HG02870 (cell line): ENCODE results near the gene NDUFA13.

ENCODE experiments used
- ATAC-seq: cut with Tn5 transposase; IDR thresholded peaks from one replicate; pipeline ENCODE4 v1.9.1; 2021; ENCODE audit warnings: mild to moderate bottlenecking, moderate library complexity; ENCODE audit not compliant: unreplicated experiment

NDUFA13 gene

DNA sequence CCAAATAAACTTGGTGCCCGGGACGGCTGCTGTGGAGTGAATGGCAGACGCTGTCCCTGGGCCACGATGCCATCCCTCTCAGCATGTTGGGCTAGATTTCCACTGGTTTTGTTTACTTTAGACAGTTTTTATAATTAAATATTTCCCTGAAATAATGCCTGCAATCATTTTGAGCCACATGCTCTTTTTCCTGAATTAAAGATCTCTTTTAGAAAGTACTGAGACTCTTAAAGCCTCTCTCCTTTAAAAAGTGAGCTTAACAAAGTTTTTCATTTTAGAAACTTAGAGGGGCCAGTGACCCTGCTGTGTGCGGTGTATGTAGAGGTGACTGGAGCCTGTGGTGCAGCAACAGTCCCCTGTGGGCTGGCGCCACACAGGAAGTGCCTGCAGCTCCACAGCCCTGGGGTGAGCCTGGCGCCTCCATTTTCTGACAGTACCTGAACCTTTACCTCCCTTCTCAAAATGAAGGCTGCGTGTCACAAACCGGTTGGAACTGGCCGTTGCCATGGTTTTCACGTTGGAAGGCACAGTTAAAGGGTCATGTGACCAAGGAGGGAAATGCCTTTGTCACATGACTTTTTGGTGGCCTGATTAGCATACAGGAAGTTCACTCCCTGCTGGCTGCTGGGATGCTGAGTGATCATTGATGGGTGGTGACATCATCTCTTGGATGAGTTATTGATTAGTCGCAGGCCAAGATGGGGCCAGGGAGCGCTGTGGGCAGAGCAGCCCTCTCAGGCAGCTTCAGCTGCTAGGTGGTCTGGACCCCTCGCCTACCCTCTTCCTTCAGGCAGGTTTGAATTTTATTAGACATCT, 26.9 kb upstream of the NDUFA13 start:
- no peak for ATAC-seq

DNA sequence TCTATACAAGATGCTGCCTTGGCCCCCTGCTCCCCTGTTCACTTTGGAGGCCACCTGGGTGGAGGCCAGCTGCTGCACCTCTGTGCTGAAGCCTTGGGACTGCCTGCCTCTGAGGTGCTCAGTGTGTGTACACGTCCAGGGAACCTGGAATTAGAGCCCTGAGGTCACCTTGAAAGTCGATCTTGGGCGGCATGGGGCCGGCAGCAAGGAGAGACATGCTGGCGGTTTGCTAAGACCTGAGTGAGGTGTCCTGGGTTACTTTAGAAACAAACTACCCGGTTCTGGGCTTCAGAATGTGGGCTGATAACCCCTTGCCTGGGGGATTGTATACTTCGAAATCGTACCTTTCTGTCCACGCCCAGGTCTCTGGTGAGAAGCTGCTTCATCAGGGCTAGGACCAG, 26.2 kb upstream of the NDUFA13 start:
- ATAC-seq: no peak

- no peak for ATAC-seq
Observed at GRCh38 chr19:19490214-19490968, 25.6 kb upstream of the NDUFA13 start.

- ATAC-seq: no peak
Observed at GRCh38 chr19:19491321-19492025, 24.6 kb upstream of the NDUFA13 start.

DNA sequence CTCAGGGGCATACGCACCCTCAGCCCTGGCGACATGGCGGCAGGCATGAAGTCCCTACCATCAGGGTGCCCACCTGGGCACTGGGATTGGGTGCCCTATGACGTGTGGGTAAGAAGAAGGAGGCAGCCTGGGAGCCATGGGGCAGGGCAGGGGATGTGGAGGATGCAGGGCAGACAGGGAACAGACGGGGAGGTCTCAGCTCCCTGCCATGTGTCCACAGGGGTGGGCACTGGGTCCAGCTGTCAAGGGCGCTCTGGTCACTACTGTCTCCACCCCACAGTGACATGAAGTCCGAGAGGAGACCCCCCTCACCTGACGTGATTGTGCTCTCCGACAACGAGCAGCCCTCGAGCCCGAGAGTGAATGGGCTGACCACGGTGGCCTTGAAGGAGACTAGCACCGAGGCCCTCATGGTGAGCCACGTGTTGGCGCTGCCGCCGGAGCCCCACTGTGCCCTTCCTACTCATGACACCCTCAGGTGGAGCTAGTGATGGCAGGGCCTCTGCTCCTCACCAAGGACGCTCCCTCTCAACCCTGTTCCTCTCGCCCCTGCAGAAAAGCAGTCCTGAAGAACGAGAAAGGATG, 23.9 kb upstream of the NDUFA13 start:
- ATAC-seq: no peak

DNA sequence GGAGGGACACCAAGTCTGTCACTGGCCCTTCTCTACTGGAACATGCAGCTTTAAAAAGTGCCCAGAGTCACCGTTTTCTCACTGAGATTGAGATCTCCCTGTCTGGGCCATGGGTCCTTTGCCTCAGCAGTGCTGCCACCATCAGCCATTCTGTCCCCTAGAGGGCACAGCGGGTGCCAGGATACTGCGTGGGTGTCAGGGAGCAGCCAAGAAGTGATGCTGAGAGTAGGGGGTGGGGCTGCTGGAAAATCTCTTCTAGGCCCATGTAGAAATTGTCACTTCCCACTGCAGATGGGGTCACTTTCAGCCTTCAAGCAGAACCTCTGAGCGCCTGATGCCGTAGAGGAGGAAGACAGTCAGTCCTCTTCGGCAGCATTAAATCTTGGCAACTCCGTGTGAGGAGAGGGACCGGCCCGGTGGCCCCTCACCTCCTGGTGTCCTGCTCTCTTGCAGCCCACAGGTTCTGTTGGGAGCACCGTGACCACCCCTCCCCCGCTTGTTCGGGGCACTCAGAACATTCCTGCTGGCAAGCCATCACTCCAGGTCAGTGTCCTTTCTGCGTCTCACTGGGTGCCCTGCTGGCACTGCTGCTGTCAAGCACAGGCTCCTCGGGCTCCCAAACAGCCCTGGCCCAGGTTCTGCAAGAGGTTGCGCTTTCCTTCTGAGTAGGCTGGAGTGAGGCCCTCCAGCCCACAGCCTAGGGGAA, 22.0 kb upstream of the NDUFA13 start:
- no peak for ATAC-seq

- no peak for ATAC-seq
Observed at GRCh38 chr19:19495614-19496603, 20.1 kb upstream of the NDUFA13 start.

- ATAC-seq: no peak
Observed at GRCh38 chr19:19498255-19498991, 17.6 kb upstream of the NDUFA13 start.

DNA sequence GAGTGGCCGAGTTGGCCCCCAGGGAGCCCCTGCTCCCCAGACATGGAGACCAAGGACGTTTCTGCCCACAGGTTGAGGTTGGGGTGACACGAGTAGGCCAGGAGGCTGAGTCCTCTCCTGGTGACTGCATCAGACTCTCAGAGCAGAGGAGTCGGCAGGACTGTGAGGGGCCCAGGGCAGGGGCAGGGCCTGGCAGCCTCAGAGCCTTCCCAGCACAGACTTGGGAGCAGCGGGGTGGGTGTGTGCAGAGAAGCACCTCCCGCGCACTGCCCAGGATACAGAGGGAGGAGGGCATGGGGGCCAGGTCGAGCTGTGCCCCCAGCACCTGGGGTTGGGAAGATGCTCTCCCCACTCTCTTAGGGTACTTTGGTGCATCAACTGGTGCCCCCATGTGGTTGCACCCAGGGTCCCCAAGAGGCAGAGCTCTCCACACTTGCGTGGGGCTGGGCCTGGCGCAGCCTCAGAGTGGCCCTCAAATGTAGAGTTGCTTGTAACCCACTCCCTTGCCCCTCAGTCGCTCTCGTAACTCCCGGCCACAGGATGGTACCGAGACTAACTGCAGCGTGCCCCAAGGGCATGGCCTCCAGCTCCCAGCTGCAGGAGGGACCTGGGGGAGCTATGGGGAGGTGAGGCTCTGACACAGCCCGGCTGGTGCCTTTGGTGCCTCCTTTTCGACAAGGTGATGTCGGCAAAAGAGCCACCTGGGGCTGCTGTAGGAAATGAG, 16.6 kb upstream of the NDUFA13 start:
- ATAC-seq: no peak

- ATAC-seq: no peak
Observed at GRCh38 chr19:19500975-19501644, 14.9 kb upstream of the NDUFA13 start.

- ATAC-seq: no peak
Observed at GRCh38 chr19:19501798-19502197, 14.2 kb upstream of the NDUFA13 start.

- ATAC-seq: no peak
Observed at GRCh38 chr19:19502281-19502680, 13.7 kb upstream of the NDUFA13 start.

DNA sequence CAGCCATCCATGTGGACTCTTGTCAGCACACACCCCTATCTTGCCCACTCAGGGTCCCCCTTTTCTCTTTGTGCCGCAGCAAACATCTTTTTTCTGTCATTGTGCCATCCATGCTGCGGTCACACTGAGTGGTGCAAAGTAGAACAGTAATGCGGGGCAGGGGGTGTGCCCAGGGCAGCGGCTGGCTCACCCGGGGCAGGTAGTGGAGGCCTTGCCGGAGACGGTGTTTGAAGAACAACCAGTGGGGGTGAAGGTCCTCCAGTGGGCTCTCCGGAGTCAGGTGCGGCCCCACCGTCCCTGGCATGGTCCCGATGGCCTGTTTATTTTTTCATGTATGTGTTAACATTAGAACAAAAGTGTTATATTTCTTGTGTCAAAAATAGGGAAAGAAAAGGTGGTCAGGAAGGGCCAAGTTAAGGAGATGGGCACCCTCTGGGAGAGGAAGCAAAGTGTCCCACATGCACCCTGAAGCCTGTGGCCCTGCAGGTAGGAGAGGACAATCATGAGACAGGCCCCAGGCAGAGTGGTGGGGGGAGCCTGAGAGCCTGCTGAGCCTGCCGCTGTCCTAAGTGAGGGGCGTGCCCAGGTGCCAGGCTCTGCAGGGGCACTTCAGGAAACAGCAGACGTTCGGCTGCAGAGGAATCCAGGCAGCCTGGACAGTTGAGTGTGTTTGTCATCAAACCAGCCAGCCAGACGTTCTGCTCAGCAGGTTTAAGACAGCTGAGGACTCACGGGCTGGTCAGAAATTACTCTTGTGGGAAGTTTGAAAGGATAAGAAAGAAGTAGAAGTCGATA, 13.0 kb upstream of the NDUFA13 start:
- ATAC-seq: no peak

- ATAC-seq: no peak
Observed at GRCh38 chr19:19504754-19505668, 11.0 kb upstream of the NDUFA13 start.

DNA sequence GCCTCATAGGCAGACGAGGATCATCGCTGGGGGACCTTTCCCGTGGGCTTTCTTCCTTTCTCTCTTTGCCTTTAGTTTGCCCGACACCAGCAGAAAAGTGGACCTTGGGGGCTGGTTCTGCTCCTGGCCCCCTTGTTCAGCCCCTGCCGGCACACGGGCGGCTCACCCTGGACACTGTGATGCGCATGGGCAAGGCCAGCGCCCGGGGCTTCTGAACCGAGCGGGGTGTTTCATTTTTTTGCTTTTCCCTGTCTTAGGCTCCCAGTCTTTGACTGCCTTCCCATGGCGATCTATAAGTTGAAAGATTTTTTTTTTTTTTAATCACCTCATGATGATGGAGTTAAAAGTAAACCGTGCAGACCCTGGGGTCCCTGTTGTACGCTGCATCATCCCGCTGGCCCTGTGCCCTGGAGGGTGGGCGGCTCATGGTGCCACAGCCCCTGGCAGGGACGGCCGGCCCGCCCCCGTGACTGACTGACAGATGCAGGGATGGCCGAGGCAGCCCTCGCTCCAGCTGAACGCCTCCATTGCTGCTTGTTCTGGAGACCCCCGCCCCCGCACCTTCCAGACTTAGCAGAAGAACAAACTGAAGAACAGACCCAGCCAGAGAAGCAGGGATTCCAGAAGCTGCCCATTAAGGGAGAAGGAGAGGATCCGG, 10.2 kb upstream of the NDUFA13 start:
- no peak for ATAC-seq
